Measurements from ENCODE around the gene LIPK.

Gene LIPK

GRCh38 chr10:88668465-88668864 is 37.6 kb upstream of the LIPK start:
- TF ChIP-seq CTCF (IDR thresholded peaks at IDR 0.05) = no peak
- TF ChIP-seq ZFX (IDR thresholded peaks at IDR 0.05; ENCODE audit: borderline replicate concordance) = no peak
- no peak overlapping the region for H3K27ac ChIP-seq

- H3K27ac ChIP-seq = no peak overlapping the region
- TF ChIP-seq CTCF (IDR thresholded peaks at IDR 0.05) (no peak), ZFX (IDR thresholded peaks at IDR 0.05; ENCODE audit: borderline replicate concordance) (no peak)
Observed at GRCh38 chr10:88670497-88670896, 35.6 kb upstream of the LIPK start.

DNA sequence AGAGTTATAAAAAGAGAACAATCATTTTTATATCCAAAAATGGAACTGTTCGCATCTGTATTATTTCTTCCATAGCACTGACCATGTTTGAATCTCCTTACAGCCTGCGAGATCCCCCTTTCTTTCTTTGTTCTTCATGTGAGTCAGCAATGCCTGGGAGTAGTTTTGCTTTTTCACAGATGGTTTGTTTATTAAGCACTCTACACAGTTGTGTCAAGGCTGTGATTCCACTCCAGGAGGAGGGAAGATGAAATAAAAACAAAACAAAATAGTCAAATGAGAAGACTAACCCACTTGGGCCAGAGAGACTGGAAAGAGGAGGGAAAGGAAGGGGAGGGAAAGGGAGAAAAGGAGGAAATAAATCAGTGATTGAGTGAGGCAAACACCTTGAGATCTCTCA is 34.0 kb upstream of the LIPK start:
- H3K27ac ChIP-seq = no peak overlapping the region
- no peak for TF ChIP-seq ZFX (IDR thresholded peaks at IDR 0.05; ENCODE audit: borderline replicate concordance)
- no peak for TF ChIP-seq CTCF (IDR thresholded peaks at IDR 0.05)

DNA sequence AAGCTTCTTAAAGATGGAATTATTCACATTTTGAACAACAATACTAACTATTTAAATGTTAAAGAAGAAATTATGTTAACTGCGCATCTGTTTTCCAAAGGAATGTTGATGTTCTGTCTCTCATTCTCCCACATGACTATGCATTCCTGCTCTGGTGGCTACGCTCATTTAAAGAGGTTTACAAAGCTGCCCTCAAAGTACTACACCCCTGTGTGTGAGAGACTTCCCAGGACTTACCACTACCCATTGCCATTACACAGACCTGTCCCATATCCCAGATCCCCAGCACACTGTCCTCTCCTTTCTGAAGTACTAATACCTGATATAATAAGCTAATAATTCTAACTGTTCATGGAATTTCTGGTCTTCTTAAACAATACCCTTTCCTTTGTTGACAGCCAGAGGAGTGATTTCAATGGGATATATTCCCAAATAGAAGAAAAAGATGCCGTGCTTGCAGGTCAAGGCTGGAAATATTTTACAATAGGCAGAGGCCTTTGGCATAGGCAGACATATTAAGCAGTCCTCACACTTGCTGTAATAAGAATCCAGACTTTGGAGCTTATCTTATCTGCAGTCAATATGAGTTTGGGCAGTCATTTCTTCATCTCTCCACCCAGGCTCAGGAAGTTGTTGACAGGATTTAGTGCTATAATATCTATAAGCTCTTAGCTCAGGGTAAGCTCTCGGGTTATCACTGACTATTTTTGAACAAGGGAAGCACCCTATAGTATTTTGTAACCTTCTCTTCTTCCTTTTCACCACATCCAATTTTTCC is 29.6 kb upstream of the LIPK start:
- TF ChIP-seq CTCF (IDR thresholded peaks at IDR 0.05) (no peak), ZFX (IDR thresholded peaks at IDR 0.05; ENCODE audit: borderline replicate concordance) (no peak)
- no peak overlapping the region for H3K27ac ChIP-seq

- no peak overlapping the region for H3K27ac ChIP-seq
Observed at GRCh38 chr10:88680958-88681357, 25.1 kb upstream of the LIPK start.

DNA sequence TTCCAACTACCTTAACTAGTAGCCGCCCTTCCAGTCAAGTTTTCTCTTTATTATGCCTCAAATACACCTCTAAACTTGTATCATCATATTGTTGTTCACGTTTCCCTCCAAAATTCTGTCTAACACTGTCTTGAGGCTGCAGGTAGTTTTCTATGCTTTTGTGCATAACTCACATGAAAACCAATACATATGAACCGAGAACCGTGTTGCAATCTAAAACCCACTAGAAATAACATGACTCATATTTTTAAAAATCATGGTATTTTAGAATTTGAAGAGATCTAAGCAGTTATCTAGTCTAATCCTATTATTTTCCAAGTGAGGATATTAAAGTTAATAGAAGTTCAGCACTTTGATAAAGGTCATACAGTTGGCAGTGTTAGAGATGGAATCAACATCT is 23.6 kb upstream of the LIPK start:
- no peak overlapping the region for H3K27ac ChIP-seq
- TF ChIP-seq ZFX (IDR thresholded peaks at IDR 0.05; ENCODE audit: borderline replicate concordance) (no peak), CTCF (IDR thresholded peaks at IDR 0.05) (no peak)

More at GRCh38 chr10:88680958-88681357, 25.1 kb upstream of the LIPK start:
- TF ChIP-seq ZFX (IDR thresholded peaks at IDR 0.05; ENCODE audit: borderline replicate concordance) (no peak), CTCF (IDR thresholded peaks at IDR 0.05) (no peak)

- H3K27ac ChIP-seq = no peak overlapping the region
- TF ChIP-seq CTCF (IDR thresholded peaks at IDR 0.05) (peak; percentile 86), ZFX (IDR thresholded peaks at IDR 0.05; ENCODE audit: borderline replicate concordance) (no peak)
Observed at GRCh38 chr10:88687853-88688467, 18.1 kb upstream of the LIPK start.
